DOHH2 (cell line): Measurements from ENCODE around the gene LNX2.

ENCODE experiments used
- CTCF ChIP-seq: fragments of 200-600 bp; sonication (generic); IDR thresholded peaks from one replicate; pipeline ENCODE4 v1.5.1; 2014; ENCODE audit warnings: antibody characterized with exemption, mild to moderate bottlenecking, low read depth, low read length; ENCODE audit not compliant: poor library complexity, severe bottlenecking
- EZH2phosphoT487 ChIP-seq: fragments of 200-600 bp; sonication (generic); IDR thresholded peaks from 2 replicates; pipeline ENCODE4 v1.6.1; 2017; ENCODE audit warnings: borderline replicate concordance, mild to moderate bottlenecking, antibody characterized with exemption, low read length, moderate library complexity, mixed read lengths

GRCh38 chr13:27605099-27605498 is 15.2 kb downstream of the LNX2 start:
- no peak for TF ChIP-seq CTCF
- TF ChIP-seq EZH2phosphoT487: no peak
